Testis (tissue), 2 donors: ENCODE results near the gene DDN.

ENCODE experiments used
- POLR2A ChIP-seq: fragments of 450-650 bp; IDR thresholded peaks from one replicate; pipeline ENCODE4 v1.6.1; 2017; ENCODE audit warnings: antibody characterized with exemption, mild to moderate bottlenecking, moderate library complexity
- TF ChIP-seq, protein P1 (sequence below), 3 experiments: fragments of 450-650 bp in 2 of 3; fragments of 200-600 bp in 1 of 3; sonication (generic) in 1 of 3; IDR thresholded peaks; one replicate each; pipeline ENCODE4 v1.5.1; 2016 to 2019; ENCODE audit warnings: antibody characterized with exemption in 3 of 3, mild to moderate bottlenecking in 2 of 3, moderate library complexity in 1 of 3

DNA sequence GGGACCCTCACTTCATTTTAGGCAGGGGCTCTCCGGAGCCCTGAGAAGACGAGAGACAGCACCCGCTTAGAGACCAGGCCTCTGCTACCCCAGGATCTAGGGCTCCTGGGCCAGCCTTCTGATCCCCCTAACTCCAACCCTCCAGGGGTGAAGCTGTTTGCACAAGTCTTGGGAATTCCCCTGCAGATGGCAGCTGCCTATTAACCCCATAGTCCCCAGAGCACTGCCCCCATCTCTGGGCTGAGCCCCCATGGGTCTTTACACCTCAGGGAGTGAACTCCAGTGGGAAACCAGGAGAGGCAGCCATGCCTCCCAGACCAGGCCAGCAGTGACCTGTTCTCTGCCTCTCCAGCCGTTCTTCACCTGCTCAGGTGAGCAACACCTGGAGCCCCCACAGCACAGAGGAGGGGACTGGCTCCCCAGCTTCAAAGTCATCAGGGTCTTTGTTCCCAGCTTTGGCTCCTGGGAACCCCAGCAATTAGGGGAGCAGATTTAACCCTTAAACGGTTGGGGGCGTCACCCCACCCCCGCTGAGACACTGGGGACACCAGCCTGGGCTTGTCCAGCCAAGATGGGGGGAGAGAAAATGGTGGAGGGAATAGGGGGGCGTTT is 29.9 kb downstream of the DDN start:
- TF ChIP-seq, protein P1, sequence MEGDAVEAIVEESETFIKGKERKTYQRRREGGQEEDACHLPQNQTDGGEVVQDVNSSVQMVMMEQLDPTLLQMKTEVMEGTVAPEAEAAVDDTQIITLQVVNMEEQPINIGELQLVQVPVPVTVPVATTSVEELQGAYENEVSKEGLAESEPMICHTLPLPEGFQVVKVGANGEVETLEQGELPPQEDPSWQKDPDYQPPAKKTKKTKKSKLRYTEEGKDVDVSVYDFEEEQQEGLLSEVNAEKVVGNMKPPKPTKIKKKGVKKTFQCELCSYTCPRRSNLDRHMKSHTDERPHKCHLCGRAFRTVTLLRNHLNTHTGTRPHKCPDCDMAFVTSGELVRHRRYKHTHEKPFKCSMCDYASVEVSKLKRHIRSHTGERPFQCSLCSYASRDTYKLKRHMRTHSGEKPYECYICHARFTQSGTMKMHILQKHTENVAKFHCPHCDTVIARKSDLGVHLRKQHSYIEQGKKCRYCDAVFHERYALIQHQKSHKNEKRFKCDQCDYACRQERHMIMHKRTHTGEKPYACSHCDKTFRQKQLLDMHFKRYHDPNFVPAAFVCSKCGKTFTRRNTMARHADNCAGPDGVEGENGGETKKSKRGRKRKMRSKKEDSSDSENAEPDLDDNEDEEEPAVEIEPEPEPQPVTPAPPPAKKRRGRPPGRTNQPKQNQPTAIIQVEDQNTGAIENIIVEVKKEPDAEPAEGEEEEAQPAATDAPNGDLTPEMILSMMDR (IDR thresholded peaks at IDR 0.05), result no peak
- no peak for TF ChIP-seq POLR2A
